GM12878 (cell line): ENCODE measurements around the gene PRKG1. TPM values are rescaled to one million over a fixed set of nuclear protein-coding genes. Genes with fewer than 3 reads are reported as not detected.

Experiments used
- ATAC-seq: fragments of 200-7000 bp; cut with Tn5 transposase; 3 replicates; pipeline ENCODE4 v1.9.1; 2020; ENCODE audit warnings: mild to moderate bottlenecking, moderate library complexity
- BruUV-seq: library from RNA; stranded (reverse); fragments of 400-500 nt; replicated peaks from 2 replicates; lab custom pipeline; 2021; lab: Mats Ljungman, UMichigan
- CTCF ChIA-PET: fragments of 300-600 bp; sonication (Branson Sonifier 250); formaldehyde crosslinking; extraction: SDS; loops from one replicate; lab custom pipeline; 2021; ENCODE audit warnings: inconsistent platforms; lab: Yijun Ruan, JAX
- POLR2A ChIA-PET: fragments of 350-600 bp; formaldehyde crosslinking; extraction: SDS; loops from one replicate; lab custom pipeline; 2021; ENCODE audit warnings: inconsistent platforms; lab: Charles Lee
- RAD21 ChIA-PET: fragments of 300-600 bp; sonication (Branson Sonifier 250); formaldehyde crosslinking; loops from one replicate; lab custom pipeline; 2023; ENCODE audit warnings: antibody characterized with exemption; ENCODE audit not compliant: unreplicated experiment; lab: Charles Lee
- SMC1A ChIA-PET: fragments of 300-600 bp; sonication (Branson Sonifier 250); formaldehyde crosslinking; loops from one replicate; lab custom pipeline; 2023; ENCODE audit not compliant: unreplicated experiment, uncharacterized antibody; lab: Charles Lee
- DNase-seq: peaks from one replicate; pipeline ENCODE4 v3.0.0-alpha.2; 2011; ENCODE audit warnings: low read depth, low spot score
- FAIRE-seq: peaks from 3 replicates; lab custom pipeline; 2011; peaks lifted over from hg19 to GRCh38; lab: Jason Lieb, UNC
- H2AFZ ChIP-seq: 2 replicates; pipeline ENCODE4 v1.6.0; 2011; ENCODE audit warnings: low read depth, low read length, control low read depth; ENCODE audit not compliant: control insufficient read depth
- H3K27ac ChIP-seq: 2 replicates; pipeline ENCODE4 v1.5.1; 2011; ENCODE audit warnings: control low read depth; ENCODE audit not compliant: control insufficient read depth, insufficient read depth
- H3K27me3 ChIP-seq, 2 experiments: replicated peaks in 1 of 2; 2 replicates each; pipeline versions ENCODE4 v1.6.0 to v1.6.1; 2011; ENCODE audit warnings: low read length in 1 of 2; ENCODE audit not compliant: control insufficient read depth in 2 of 2, insufficient read depth in 2 of 2
- H3K36me3 ChIP-seq, 2 experiments: 2 replicates each; pipeline ENCODE4 v1.5.1; 2011; ENCODE audit warnings: low read length in 1 of 2; ENCODE audit not compliant: control insufficient read depth in 2 of 2, insufficient read depth in 2 of 2
- H3K4me1 ChIP-seq: 2 replicates; pipeline ENCODE4 v1.6.1; 2011; ENCODE audit warnings: mild to moderate bottlenecking, low read length, moderate library complexity, mixed read lengths; ENCODE audit not compliant: control insufficient read depth, insufficient read depth
- H3K4me2 ChIP-seq: 2 replicates; pipeline ENCODE4 v1.6.0; 2011; ENCODE audit warnings: control low read depth; ENCODE audit not compliant: control insufficient read depth, insufficient read depth
- H3K4me3 ChIP-seq: fragments of 200-600 bp; sonication (generic); 2 replicates; pipeline ENCODE4 v1.5.1; 2016
- H3K79me2 ChIP-seq: 2 replicates; pipeline ENCODE4 v1.6.0; 2011; ENCODE audit warnings: low read length; ENCODE audit not compliant: control insufficient read depth, insufficient read depth
- H3K9ac ChIP-seq: 2 replicates; pipeline ENCODE4 v1.8.0; 2011; ENCODE audit warnings: low read length, control low read depth, mixed read lengths; ENCODE audit not compliant: control insufficient read depth, insufficient read depth
- H3K9me3 ChIP-seq: replicated peaks from 3 replicates; pipeline ENCODE4 v1.5.1; 2011; ENCODE audit warnings: mild to moderate bottlenecking, low read length; ENCODE audit not compliant: control insufficient read depth, insufficient read depth
- H4K20me1 ChIP-seq: 2 replicates; pipeline ENCODE4 v1.6.0; 2011; ENCODE audit not compliant: control insufficient read depth, insufficient read depth
- ASH2L ChIP-seq: fragments of 300-600, 200-600 bp; sonication (generic); IDR thresholded peaks from 2 replicates; pipeline ENCODE4 v1.6.1; 2017; ENCODE audit warnings: low read depth, mild to moderate bottlenecking, borderline replicate concordance
- NBN ChIP-seq: fragments of 450-650 bp; IDR thresholded peaks from 2 replicates; pipeline ENCODE4 v1.6.1; 2016
- PAX8 ChIP-seq: fragments of 450-650 bp; IDR thresholded peaks from 2 replicates; pipeline ENCODE4 v1.6.1; 2017; ENCODE audit warnings: mild to moderate bottlenecking, moderate library complexity
- PML ChIP-seq: IDR thresholded peaks from 2 replicates; pipeline ENCODE4 v1.6.1; 2012; ENCODE audit warnings: low read length, inconsistent platforms
- POLR2AphosphoS5 ChIP-seq: IDR thresholded peaks from 2 replicates; pipeline ENCODE4 v1.6.1; 2011; ENCODE audit warnings: mild to moderate bottlenecking, low read length, inconsistent platforms
- RUNX3 ChIP-seq: IDR thresholded peaks from 2 replicates; pipeline ENCODE4 v1.6.1; 2012; ENCODE audit warnings: low read length, inconsistent platforms
- SIX5 ChIP-seq: IDR thresholded peaks from 2 replicates; pipeline ENCODE4 v1.6.1; 2011; ENCODE audit warnings: mild to moderate bottlenecking, low read depth, low read length, moderate library complexity; ENCODE audit not compliant: severe bottlenecking
- SRF ChIP-seq, 2 experiments: IDR thresholded peaks; 2 replicates each; pipeline ENCODE4 v1.6.1; 2011; ENCODE audit warnings: low read depth in 2 of 2, low read length in 2 of 2, mild to moderate bottlenecking in 1 of 2, moderate library complexity in 1 of 2
- SUZ12 ChIP-seq: fragments of 200-600 bp; sonication (generic); IDR thresholded peaks from one replicate; pipeline ENCODE4 v1.6.1; 2018; ENCODE audit warnings: antibody characterized with exemption, mild to moderate bottlenecking; ENCODE audit not compliant: unreplicated experiment
- TCF7 ChIP-seq: IDR thresholded peaks from 2 replicates; pipeline ENCODE4 v1.6.1; 2014; ENCODE audit warnings: antibody characterized with exemption, borderline replicate concordance
- YY1 ChIP-seq: IDR thresholded peaks from 2 replicates; pipeline ENCODE4 v1.6.1; 2011; ENCODE audit warnings: low read depth, mild to moderate bottlenecking, low read length
- ZBTB40 ChIP-seq: fragments of 450-650 bp; IDR thresholded peaks from 2 replicates; pipeline ENCODE4 v1.6.1; 2016; ENCODE audit warnings: mild to moderate bottlenecking, moderate library complexity, borderline replicate concordance
- WGBS: methylation state at CpG from one replicate; pipeline ENCODE4 v1.1.6; 2016; ENCODE audit warnings: low lambda C conversion rate; ENCODE audit not compliant: insufficient replicate concordance, insufficient coverage; ENCODE audit errors: missing lambda C conversion rate; 5-methylcytosine and 5-hydroxymethylcytosine counted together
- in situ Hi-C: fragments of 300-500 bp; cut with MboI; formaldehyde crosslinking; loops from 9 replicates; pipeline ENCODE4 v1.14.3; 2018; ENCODE audit warnings: mixed read lengths
- intact Hi-C: fragments of 100-400 bp; cut with micrococcal nuclease; formaldehyde crosslinking; loops from one replicate; pipeline ENCODE4 v1.14.2; 2022; ENCODE audit not compliant: unreplicated experiment
- polyA plus RNA-seq, 11 experiments: library from polyadenylated mRNA; depleted of rRNA in 4 of 11; unstranded in 6 of 11; stranded (reverse) in 5 of 11; fragments of >200 nt; fragmentation: Nextera tagmentation in 4 of 11; fragmentation: Illumina TruSeq in 1 of 11; extraction: Ambion mirVana in 4 of 11; extraction: Trizol in 1 of 11; gene quantifications; 1 replicate in 1 of 11; 2 replicates in 10 of 11; pipeline versions ENCODE4 v1.2.1 to v1.2.3, GENCODE V29; 2011 to 2016; ENCODE audit warnings: inconsistent platforms in 2 of 11, missing spikeins in 2 of 11, low read depth in 1 of 11
- total RNA-seq, 4 experiments: library from RNA; depleted of rRNA in 3 of 4; stranded (reverse); fragments of >200 nt in 3 of 4; fragmentation: Illumina TruSeq in 1 of 4; extraction: Trizol in 1 of 4; gene quantifications; 2 replicates each; pipeline versions ENCODE4 v1.2.1 to v1.2.3, GENCODE V29; 2013 to 2021
- TF ChIP-seq, protein P1 (sequence below): fragments of 450-650 bp; IDR thresholded peaks from 2 replicates; pipeline ENCODE4 v1.6.1; 2017; ENCODE audit warnings: mild to moderate bottlenecking, low read depth, inconsistent platforms; ENCODE audit not compliant: poor library complexity, severe bottlenecking
- TF ChIP-seq, protein P2 (sequence below): IDR thresholded peaks from 2 replicates; pipeline ENCODE4 v1.6.1; 2012; ENCODE audit warnings: low read length, inconsistent platforms

Gene PRKG1
- total and polyA plus RNA-seq, 10 of the 15 experiments (the other 5 are each of a cell fraction or from before 2014, with no cell fraction given): 0.04 to 0.05 TPM; not detected in 8

GRCh38 chr10:51272555-51272954 lies 198.3 kb downstream of the PRKG1 start:
- no peak overlapping the region for H2AFZ ChIP-seq
- H3K4me1 ChIP-seq: no peaks in the 10 kb centered on the region
- no peaks in the 10 kb centered on the region for H3K27me3 ChIP-seq
- H3K9me3 ChIP-seq: no peaks in the 10 kb centered on the region
- no peak overlapping the region for H3K4me2 ChIP-seq
- in situ Hi-C loops (no loop called here), intact Hi-C loops (no loop called here)
- no peaks in the 10 kb centered on the region for H3K79me2 ChIP-seq
- no TSS peak for BruUV-seq
- ChIA-PET CTCF (no interaction called here), RAD21 (no interaction called here), SMC1A (no interaction called here), POLR2A (interaction anchor here (0.5 kb wide), 1 partner anchor 27 kb away, joined by 3 read pairs; no protein-coding TSS in a partner anchor)
- no peak for ATAC-seq
- no peaks in the 10 kb centered on the region for H4K20me1 ChIP-seq
- no peak overlapping the region for H3K9ac ChIP-seq
- no peak for FAIRE-seq
- H3K4me3 ChIP-seq: no peak overlapping the region
- no peak overlapping the region for H3K27ac ChIP-seq
- DNase-seq: no peak
- no peaks in the 10 kb centered on the region for H3K36me3 ChIP-seq
- WGBS: 35% methylated on average over 1 of the region's 1 CpG
- TF ChIP-seq POLR2AphosphoS5 (no peak), PML (no peak), SIX5 (no peak), RUNX3 (no peak), PAX8 (no peak), SUZ12 (no peak), ASH2L (no peak), SRF (IDR thresholded peaks at IDR 0.05; ENCODE audit: low read depth in 2 of 2, low read length in 2 of 2) (no peak), ZBTB40 (no peak), NBN (no peak), TCF7 (no peak), YY1 (no peak)
- TF ChIP-seq, protein P1, sequence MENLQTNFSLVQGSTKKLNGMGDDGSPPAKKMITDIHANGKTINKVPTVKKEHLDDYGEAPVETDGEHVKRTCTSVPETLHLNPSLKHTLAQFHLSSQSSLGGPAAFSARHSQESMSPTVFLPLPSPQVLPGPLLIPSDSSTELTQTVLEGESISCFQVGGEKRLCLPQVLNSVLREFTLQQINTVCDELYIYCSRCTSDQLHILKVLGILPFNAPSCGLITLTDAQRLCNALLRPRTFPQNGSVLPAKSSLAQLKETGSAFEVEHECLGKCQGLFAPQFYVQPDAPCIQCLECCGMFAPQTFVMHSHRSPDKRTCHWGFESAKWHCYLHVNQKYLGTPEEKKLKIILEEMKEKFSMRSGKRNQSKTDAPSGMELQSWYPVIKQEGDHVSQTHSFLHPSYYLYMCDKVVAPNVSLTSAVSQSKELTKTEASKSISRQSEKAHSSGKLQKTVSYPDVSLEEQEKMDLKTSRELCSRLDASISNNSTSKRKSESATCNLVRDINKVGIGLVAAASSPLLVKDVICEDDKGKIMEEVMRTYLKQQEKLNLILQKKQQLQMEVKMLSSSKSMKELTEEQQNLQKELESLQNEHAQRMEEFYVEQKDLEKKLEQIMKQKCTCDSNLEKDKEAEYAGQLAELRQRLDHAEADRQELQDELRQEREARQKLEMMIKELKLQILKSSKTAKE: no peak
- TF ChIP-seq, protein P2, sequence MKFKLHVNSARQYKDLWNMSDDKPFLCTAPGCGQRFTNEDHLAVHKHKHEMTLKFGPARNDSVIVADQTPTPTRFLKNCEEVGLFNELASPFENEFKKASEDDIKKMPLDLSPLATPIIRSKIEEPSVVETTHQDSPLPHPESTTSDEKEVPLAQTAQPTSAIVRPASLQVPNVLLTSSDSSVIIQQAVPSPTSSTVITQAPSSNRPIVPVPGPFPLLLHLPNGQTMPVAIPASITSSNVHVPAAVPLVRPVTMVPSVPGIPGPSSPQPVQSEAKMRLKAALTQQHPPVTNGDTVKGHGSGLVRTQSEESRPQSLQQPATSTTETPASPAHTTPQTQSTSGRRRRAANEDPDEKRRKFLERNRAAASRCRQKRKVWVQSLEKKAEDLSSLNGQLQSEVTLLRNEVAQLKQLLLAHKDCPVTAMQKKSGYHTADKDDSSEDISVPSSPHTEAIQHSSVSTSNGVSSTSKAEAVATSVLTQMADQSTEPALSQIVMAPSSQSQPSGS: no peak
